Keratinocyte (primary cell): ENCODE measurements around the gene LSM10. TPM values are rescaled to one million over a fixed set of nuclear protein-coding genes. Genes with fewer than 3 reads are reported as not detected.

ENCODE experiments used
- DNase-seq: peaks from one replicate; pipeline ENCODE4 v3.0.0-alpha.2; 2011; ENCODE audit warnings: low read depth, missing footprints, low spot score
- FAIRE-seq: peaks from 2 replicates; lab custom pipeline; 2011; peaks lifted over from hg19 to GRCh38; lab: Jason Lieb, UNC
- H2AFZ ChIP-seq: 2 replicates; pipeline ENCODE4 v1.6.0; 2012; ENCODE audit warnings: low read length, control low read depth, inconsistent platforms; ENCODE audit not compliant: control insufficient read depth
- H3K27ac ChIP-seq: 2 replicates; pipeline ENCODE4 v1.5.1; 2011; ENCODE audit warnings: low read length; ENCODE audit not compliant: control insufficient read depth, insufficient read depth
- H3K27me3 ChIP-seq: 3 replicates; pipeline ENCODE4 v1.6.0; 2011; ENCODE audit warnings: low read length; ENCODE audit not compliant: control insufficient read depth, insufficient read depth; ENCODE audit errors: extremely low read depth
- H3K36me3 ChIP-seq, 2 experiments: 2 replicates in 1 of 2; 3 replicates in 1 of 2; pipeline ENCODE4 v1.5.1; 2011; ENCODE audit warnings: low read length in 2 of 2, mild to moderate bottlenecking in 1 of 2; ENCODE audit not compliant: control insufficient read depth in 2 of 2, insufficient read depth in 2 of 2; ENCODE audit errors: extremely low read depth in 1 of 2
- H3K4me1 ChIP-seq: 3 replicates; pipeline ENCODE4 v1.5.1; 2011; ENCODE audit warnings: low read length; ENCODE audit not compliant: control insufficient read depth, insufficient read depth; ENCODE audit errors: extremely low read depth
- H3K4me2 ChIP-seq: 3 replicates; pipeline ENCODE4 v1.6.0; 2011; ENCODE audit warnings: low read depth, low read length; ENCODE audit not compliant: control insufficient read depth, insufficient read depth; ENCODE audit errors: extremely low read depth
- H3K4me3 ChIP-seq, 3 experiments: fragments of 200-600 bp in 1 of 3; sonication (generic) in 1 of 3; 2 replicates in 2 of 3; 3 replicates in 1 of 3; pipeline ENCODE4 v1.5.1; 2011 to 2016; ENCODE audit warnings: low read length in 3 of 3, mild to moderate bottlenecking in 3 of 3, control low read depth in 2 of 3, inconsistent platforms in 1 of 3, low read depth in 1 of 3, mixed read lengths in 1 of 3, mixed run types in 1 of 3, moderate library complexity in 1 of 3; ENCODE audit not compliant: control insufficient read depth in 2 of 3, insufficient read depth in 2 of 3; ENCODE audit errors: extremely low read depth in 1 of 3
- H3K79me2 ChIP-seq: 2 replicates; pipeline ENCODE4 v1.6.0; 2012; ENCODE audit warnings: low read length; ENCODE audit not compliant: control insufficient read depth, insufficient read depth
- H3K9ac ChIP-seq: 3 replicates; pipeline ENCODE4 v1.6.0; 2011; ENCODE audit warnings: low read length; ENCODE audit not compliant: control insufficient read depth, insufficient read depth; ENCODE audit errors: extremely low read depth
- H3K9me1 ChIP-seq: 3 replicates; pipeline ENCODE4 v1.6.0; 2011; ENCODE audit warnings: low read length; ENCODE audit not compliant: control insufficient read depth, insufficient read depth; ENCODE audit errors: extremely low read depth
- H3K9me3 ChIP-seq: 2 replicates; pipeline ENCODE4 v1.5.1; 2012; ENCODE audit warnings: low read depth, low read length; ENCODE audit not compliant: control insufficient read depth
- H4K20me1 ChIP-seq: 3 replicates; pipeline ENCODE4 v1.6.0; 2011; ENCODE audit warnings: low read length; ENCODE audit not compliant: control insufficient read depth, insufficient read depth; ENCODE audit errors: extremely low read depth
- EZH2 ChIP-seq: IDR thresholded peaks from one replicate; pipeline ENCODE4 v1.6.1; 2012; ENCODE audit warnings: inconsistent platforms, mild to moderate bottlenecking, low read length, moderate library complexity
- dilution Hi-C: fragments of 300-500 bp; cut with MboI; formaldehyde crosslinking; loops from one replicate; pipeline ENCODE4 v1.7.0; 2020; ENCODE audit warnings: low sequenced_read_pairs; ENCODE audit not compliant: extremely low pct_ligation_motif_present
- polyA plus RNA-seq, 5 experiments: library from polyadenylated mRNA; depleted of rRNA in 3 of 5; stranded (reverse) in 3 of 5; stranded (forward) in 1 of 5; unstranded in 1 of 5; fragments of >200 nt; gene quantifications; 1 replicate in 1 of 5; 2 replicates in 3 of 5; 3 replicates in 1 of 5; pipeline versions ENCODE4 v1.2.1 to v1.2.3, GENCODE V29; 2011 to 2012; ENCODE audit warnings: missing spikeins in 2 of 5, low read depth in 1 of 5, low replicate concordance in 1 of 5
- TF ChIP-seq, protein P1 (sequence below), 3 experiments: IDR thresholded peaks in 1 of 3; conservative IDR thresholded peaks in 1 of 3; optimal IDR thresholded peaks in 1 of 3; 2 replicates in 2 of 3; 3 replicates in 1 of 3; pipeline versions ENCODE3 to v1.5.1; 2011; ENCODE audit warnings: low read length in 3 of 3, mild to moderate bottlenecking in 3 of 3, moderate library complexity in 2 of 3, control low read depth in 1 of 3, inconsistent platforms in 1 of 3; ENCODE audit not compliant: insufficient read depth in 2 of 3; ENCODE audit errors: extremely low read depth in 1 of 3

The LSM10 gene
- polyA plus RNA-seq, 1 donor (not counting 4 experiments of a cell fraction or from before 2014, with no cell fraction given), result 45.3 TPM

DNA sequence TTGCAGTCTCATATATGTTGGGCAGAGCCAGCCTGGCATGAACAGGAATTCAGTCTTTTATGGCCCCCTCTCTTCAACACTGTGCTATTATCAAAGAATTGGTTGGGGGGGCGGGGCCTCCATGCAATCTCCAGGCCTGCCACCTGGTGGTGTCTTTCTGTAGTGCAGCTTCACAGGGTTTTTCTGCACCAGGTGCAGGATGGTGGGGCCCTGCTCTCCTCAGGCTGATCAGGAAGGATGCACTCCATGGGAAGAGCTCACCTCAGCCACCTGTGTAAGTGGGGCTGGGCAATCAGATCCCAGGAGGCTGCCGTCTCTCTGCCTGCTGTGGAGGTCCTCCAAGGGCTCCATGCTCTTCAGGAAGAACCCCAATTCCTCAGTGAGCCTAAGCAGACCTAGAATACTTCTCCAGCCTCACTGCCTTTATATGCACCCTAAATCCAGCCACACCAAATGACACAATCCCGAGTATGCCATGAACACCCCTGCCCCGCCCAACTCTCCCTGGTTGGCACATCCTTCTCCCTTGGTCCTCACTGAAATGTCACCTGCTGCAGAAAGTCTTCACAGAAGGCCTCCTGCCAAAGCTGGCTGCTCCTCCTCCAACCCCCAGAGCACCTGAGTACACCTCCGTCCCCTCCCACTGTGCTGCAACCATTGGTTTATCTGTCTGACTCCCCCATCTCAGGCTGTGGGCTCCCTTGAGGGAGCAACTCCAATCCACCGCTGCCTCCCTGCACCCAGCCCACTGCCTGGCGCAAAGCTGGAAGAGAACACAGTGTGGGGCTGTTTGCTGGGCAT lies 28.4 kb downstream of the LSM10 start:
- H3K27ac ChIP-seq, result no peak overlapping the region
- H3K9me1 ChIP-seq, result no peaks in the 10 kb centered on the region
- H3K4me1 ChIP-seq, result peaks cover 28% of the 10 kb centered on the region
- dilution Hi-C loops, result no loop called here
- H3K9me3 ChIP-seq, result no peaks in the 10 kb centered on the region
- no peak overlapping the region for H3K9ac ChIP-seq
- H2AFZ ChIP-seq, result no peak overlapping the region
- DNase-seq, result no peak
- no peaks in the 10 kb centered on the region for H3K27me3 ChIP-seq
- peaks cover 3% of the 10 kb centered on the region for H4K20me1 ChIP-seq
- FAIRE-seq, result peak; percentile 65
- peaks cover 20 to 22% of the 10 kb centered on the region in 2 experiments for H3K36me3 ChIP-seq
- H3K4me2 ChIP-seq, result no peak overlapping the region
- TF ChIP-seq, protein P1, sequence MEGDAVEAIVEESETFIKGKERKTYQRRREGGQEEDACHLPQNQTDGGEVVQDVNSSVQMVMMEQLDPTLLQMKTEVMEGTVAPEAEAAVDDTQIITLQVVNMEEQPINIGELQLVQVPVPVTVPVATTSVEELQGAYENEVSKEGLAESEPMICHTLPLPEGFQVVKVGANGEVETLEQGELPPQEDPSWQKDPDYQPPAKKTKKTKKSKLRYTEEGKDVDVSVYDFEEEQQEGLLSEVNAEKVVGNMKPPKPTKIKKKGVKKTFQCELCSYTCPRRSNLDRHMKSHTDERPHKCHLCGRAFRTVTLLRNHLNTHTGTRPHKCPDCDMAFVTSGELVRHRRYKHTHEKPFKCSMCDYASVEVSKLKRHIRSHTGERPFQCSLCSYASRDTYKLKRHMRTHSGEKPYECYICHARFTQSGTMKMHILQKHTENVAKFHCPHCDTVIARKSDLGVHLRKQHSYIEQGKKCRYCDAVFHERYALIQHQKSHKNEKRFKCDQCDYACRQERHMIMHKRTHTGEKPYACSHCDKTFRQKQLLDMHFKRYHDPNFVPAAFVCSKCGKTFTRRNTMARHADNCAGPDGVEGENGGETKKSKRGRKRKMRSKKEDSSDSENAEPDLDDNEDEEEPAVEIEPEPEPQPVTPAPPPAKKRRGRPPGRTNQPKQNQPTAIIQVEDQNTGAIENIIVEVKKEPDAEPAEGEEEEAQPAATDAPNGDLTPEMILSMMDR (optimal IDR thresholded peaks at IDR 0.05 in 1 of 3, IDR thresholded peaks at IDR 0.05 in 1 of 3, conservative IDR thresholded peaks at IDR 0.05 in 1 of 3; ENCODE audit: extremely low read depth in 1 of 3, insufficient read depth in 2 of 3, low read length in 3 of 3), result peak; percentile 81 to 92 (median 89)
- TF ChIP-seq EZH2, result no peak
- H3K79me2 ChIP-seq, result peaks cover 39% of the 10 kb centered on the region
- no peak overlapping the region for H3K4me3 ChIP-seq

- dilution Hi-C loops, result no loop called here
- peaks cover 19 to 22% of the 10 kb centered on the region in 2 experiments for H3K36me3 ChIP-seq
- H3K4me2 ChIP-seq, result no peak overlapping the region
These were observed 29.9 kb downstream of the LSM10 start for GRCh38 chr1:36367798-36368197.

More at GRCh38 chr1:36367798-36368197, 29.9 kb downstream of the LSM10 start:
- Histone ChIP-seq H3K27me3 (no peaks in the 10 kb centered on the region), H2AFZ (no peak overlapping the region), H3K9me3 (no peaks in the 10 kb centered on the region), H4K20me1 (peaks cover 3% of the 10 kb centered on the region), H3K9ac (no peak overlapping the region), H3K4me3 (no peak overlapping the region), H3K4me1 (peaks cover 13% of the 10 kb centered on the region), H3K9me1 (no peaks in the 10 kb centered on the region), H3K27ac (no peak overlapping the region), H3K79me2 (peaks cover 42% of the 10 kb centered on the region)
- no peak for FAIRE-seq
- TF ChIP-seq EZH2, result no peak
- TF ChIP-seq, protein P1 (optimal IDR thresholded peaks at IDR 0.05 in 1 of 3, IDR thresholded peaks at IDR 0.05 in 1 of 3, conservative IDR thresholded peaks at IDR 0.05 in 1 of 3; ENCODE audit: extremely low read depth in 1 of 3, insufficient read depth in 2 of 3, low read length in 3 of 3), result no peak
- no peak for DNase-seq
